OCI-LY7 (cell line): ENCODE measurements around the gene POC1A.

ENCODE experiments used
- CTCF ChIP-seq: fragments of 200-600 bp; sonication (generic); conservative IDR thresholded peaks from 2 replicates; pipeline ENCODE4 v1.5.1; 2014; ENCODE audit warnings: mild to moderate bottlenecking, antibody characterized with exemption, low read length, moderate library complexity, mixed read lengths
- EZH2phosphoT487 ChIP-seq: fragments of 200-600 bp; sonication (generic); IDR thresholded peaks from 2 replicates; pipeline ENCODE4 v1.6.1; 2018; ENCODE audit warnings: low read depth, borderline replicate concordance, mild to moderate bottlenecking, mixed run types, antibody characterized with exemption, low read length, moderate library complexity, mixed read lengths

DNA sequence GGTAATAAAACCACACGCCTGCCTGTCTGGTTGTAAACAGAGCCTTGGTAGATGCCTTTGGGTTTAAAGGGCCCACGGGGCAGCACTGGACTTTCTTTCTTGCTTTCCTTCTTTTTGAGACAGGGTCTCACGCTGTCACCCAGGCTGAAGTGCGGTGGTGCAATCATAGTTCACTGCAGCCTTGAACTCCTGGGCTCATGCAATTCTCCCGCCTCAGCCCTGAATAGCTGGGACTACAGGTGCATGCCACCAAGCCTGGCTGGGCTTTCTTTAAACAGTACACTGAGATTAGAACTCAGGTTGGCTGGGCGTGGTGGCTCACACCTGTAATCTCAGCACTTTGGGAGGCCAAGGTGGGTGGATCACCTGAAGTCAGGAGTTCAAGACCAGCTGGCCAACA, 42.2 kb downstream of the POC1A start:
- TF ChIP-seq EZH2phosphoT487 (no peak), CTCF (no peak)
